ENCODE results near the gene MAGI2.

The MAGI2 gene

DNA sequence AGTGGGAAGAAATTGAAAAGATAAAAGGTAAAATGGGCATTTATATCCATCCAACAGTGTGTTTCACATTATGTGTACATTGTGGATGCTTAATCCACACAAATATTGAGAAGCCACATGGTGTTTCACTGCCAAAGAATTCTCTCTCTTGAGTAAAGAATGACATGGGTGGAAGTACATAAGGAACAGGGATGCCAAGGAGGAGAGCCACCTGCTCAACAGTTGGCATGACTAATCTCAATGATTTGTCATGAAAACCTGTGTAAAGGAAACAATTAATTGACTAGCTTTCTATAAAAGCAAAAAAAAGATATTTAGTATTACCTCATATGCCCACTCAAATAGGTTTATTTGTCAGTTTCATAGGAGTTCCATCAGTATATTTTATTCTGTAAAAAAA lies 43.1 kb downstream of the MAGI2 start:
- H3K4me3 ChIP-seq (ENCODE audit: low read length): no peak overlapping the region
- no peak for DNase-seq (ENCODE audit: low read depth)
- TF ChIP-seq, protein P1, sequence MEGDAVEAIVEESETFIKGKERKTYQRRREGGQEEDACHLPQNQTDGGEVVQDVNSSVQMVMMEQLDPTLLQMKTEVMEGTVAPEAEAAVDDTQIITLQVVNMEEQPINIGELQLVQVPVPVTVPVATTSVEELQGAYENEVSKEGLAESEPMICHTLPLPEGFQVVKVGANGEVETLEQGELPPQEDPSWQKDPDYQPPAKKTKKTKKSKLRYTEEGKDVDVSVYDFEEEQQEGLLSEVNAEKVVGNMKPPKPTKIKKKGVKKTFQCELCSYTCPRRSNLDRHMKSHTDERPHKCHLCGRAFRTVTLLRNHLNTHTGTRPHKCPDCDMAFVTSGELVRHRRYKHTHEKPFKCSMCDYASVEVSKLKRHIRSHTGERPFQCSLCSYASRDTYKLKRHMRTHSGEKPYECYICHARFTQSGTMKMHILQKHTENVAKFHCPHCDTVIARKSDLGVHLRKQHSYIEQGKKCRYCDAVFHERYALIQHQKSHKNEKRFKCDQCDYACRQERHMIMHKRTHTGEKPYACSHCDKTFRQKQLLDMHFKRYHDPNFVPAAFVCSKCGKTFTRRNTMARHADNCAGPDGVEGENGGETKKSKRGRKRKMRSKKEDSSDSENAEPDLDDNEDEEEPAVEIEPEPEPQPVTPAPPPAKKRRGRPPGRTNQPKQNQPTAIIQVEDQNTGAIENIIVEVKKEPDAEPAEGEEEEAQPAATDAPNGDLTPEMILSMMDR (conservative IDR thresholded peaks at IDR 0.05; ENCODE audit: low read length): no peak

DNA sequence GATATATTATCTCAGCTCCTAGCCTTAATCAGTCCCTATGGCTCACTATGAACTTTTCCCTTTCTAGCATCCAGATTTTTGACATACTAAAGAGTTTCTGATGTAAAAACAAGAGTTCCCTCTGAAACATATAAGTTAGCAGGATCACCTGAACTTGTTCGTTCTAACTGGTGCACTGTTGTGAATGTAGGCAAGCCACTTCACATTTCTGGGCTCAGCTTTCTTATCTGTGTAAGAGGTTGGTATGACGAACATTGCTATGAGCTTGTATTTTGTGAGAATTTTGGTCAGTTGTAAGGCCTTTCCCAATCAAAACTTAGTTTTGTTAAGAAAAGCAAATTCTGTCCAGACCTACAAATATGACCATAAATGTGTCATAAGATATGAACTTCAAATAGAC lies 46.1 kb downstream of the MAGI2 start:
- no peak overlapping the region for H3K4me3 ChIP-seq (ENCODE audit: low read length)
- TF ChIP-seq, protein P1 (conservative IDR thresholded peaks at IDR 0.05; ENCODE audit: low read length): no peak
- no peak for DNase-seq (ENCODE audit: low read depth)

DNA sequence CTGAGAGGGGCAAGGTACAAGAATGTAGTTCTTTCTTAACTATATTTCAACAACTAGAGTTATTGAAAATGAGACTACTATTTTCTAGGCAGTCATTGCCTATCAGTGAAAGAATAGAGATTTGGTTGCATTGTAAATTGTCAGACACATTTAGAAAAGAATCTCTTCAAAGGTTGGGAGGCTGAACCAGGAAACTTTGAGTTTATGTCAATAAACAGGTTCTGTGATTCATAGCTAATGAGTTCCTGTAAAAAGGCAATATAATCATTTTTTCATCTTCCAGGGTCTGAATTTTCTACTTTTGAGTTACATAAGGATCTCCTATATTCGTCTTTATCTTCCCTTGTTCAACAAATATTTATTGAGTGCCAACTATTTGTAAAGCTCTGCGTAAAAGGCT lies 47.1 kb downstream of the MAGI2 start:
- DNase-seq (ENCODE audit: low read depth): no peak
- TF ChIP-seq, protein P1 (conservative IDR thresholded peaks at IDR 0.05; ENCODE audit: low read length): no peak
- H3K4me3 ChIP-seq (ENCODE audit: low read length): no peak overlapping the region

DNA sequence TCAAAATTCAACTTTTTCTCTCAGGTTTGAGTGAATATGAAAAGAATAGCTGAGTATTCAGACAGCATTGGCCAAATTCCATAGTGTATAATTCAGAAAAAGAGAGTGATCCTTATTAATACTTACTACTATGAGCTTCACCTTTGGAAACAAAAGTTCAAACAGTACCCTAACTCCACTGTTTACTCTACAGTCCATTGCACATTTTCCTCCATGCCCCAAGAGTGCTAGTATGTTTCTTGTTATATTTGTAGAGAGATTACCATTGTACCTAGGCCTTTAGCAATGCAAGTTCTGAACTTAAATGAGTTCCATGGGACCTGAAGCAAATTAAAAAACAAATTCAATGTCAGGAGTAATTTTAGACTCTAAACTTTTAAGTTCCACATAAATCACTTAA lies 48.1 kb downstream of the MAGI2 start:
- TF ChIP-seq, protein P1 (conservative IDR thresholded peaks at IDR 0.05; ENCODE audit: low read length): no peak
- DNase-seq (ENCODE audit: low read depth): no peak
- H3K4me3 ChIP-seq (ENCODE audit: low read length): no peak overlapping the region

DNA sequence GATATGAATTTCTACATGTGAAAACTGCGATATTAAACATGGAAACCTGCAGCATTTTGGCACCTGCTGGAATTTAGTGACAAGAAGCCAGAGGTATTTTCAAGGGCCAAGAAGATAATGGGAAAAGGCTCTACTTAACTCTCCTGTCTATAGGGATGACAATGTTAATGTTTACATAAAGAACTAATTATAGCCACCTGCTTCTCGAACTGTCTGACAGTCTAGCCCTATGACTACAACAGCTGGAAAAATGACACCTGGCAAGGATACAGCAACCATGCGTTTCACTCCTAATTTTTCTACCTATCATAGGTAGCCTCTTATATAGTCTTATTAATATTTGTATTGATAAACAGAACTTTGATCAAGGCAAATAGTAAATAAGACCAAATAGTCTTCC lies 49.6 kb downstream of the MAGI2 start:
- no peak overlapping the region for H3K4me3 ChIP-seq (ENCODE audit: low read length)
- TF ChIP-seq, protein P1 (conservative IDR thresholded peaks at IDR 0.05; ENCODE audit: low read length): no peak
- DNase-seq (ENCODE audit: low read depth): no peak

DNA sequence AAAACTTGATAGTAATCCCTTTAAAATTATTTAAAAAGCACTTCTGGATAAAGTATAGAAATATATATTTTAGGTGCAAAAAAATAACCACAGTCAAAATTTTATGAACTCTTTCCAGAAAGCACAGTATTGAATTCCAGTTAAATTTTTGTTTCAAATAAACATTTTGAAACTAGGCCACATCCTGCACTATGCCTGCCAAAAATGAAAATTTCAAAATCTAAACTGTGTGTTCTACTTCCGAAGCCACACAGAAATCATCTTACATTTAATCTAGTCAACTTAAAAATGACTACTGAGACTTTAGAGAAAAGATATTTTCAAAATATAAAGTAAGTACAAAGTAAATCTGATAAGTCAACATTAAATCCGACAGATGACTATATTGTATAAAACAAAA lies 50.0 kb downstream of the MAGI2 start:
- TF ChIP-seq, protein P1 (conservative IDR thresholded peaks at IDR 0.05; ENCODE audit: low read length): no peak
- DNase-seq (ENCODE audit: low read depth): peak; percentile 68
- no peak overlapping the region for H3K4me3 ChIP-seq (ENCODE audit: low read length)

DNA sequence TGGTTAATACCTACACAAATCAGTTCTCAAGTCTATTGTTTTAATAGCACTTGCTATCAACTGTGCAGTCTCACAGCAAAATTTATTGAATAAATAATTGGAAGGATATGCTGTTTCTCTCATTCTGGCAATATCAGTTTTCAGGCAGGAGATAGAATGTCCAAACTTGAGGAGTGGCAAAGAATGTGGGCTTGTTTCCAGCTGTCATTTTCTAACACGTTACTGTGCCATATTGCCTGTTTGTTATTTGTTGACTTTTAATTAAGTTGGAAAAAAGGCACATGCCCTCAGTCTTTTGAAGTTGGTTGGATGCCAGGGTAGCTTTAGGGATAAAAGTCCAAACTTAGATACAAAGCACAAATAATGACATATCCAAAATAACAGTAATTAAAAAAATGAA lies 52.2 kb downstream of the MAGI2 start:
- TF ChIP-seq, protein P1 (conservative IDR thresholded peaks at IDR 0.05; ENCODE audit: low read length): no peak
- H3K4me3 ChIP-seq (ENCODE audit: low read length): no peak overlapping the region
- DNase-seq (ENCODE audit: low read depth): no peak
